ENCODE data around the gene ABHD4. TPM values are rescaled to one million over a fixed set of nuclear protein-coding genes. Genes with fewer than 3 reads are reported as not detected.
"Not testable (repeated sequence)": the region's sequence is repeated elsewhere in the genome, so short reads cannot be mapped to it uniquely, and the experiment has no call there.

Gene ABHD4
- total and polyA plus RNA-seq, 7 donors, result 9.5 to 20.4 (median 18.0) TPM

- WGBS, 2 donors, result 71 to 79% methylated on average over 7 of the region's 7 CpGs
- no peaks in the 10 kb centered on the region for H3K36me3 ChIP-seq
These were observed 29.6 kb downstream of the ABHD4 start for GRCh38 chr14:22627506-22628263.

GRCh38 chr14:22629361-22629760 lies 31.3 kb downstream of the ABHD4 start:
- Histone ChIP-seq H3K4me3 (no peak overlapping the region), H3K9me3 (no peaks in the 10 kb centered on the region), H3K36me3 (no peaks in the 10 kb centered on the region), H3K27ac (no peak overlapping the region), H3K4me1 (no peaks in the 10 kb centered on the region), H3K27me3 (no peaks in the 10 kb centered on the region)
- 66 to 76% methylated on average over 5 of the region's 5 CpGs for WGBS, 2 donors
- intact Hi-C loops (cut with DNase I), result no loop called here
- TF ChIP-seq POLR2AphosphoS5 (IDR thresholded peaks at IDR 0.05) (no peak), CTCF (IDR thresholded peaks at IDR 0.05) (no peak), POLR2A (IDR thresholded peaks at IDR 0.05) (no peak), EP300 (IDR thresholded peaks at IDR 0.05) (no peak)
- no peak for DNase-seq

More at GRCh38 chr14:22627506-22628263, 29.6 kb downstream of the ABHD4 start:
- no peak for TF ChIP-seq CTCF (IDR thresholded peaks at IDR 0.05)
- no peak for TF ChIP-seq POLR2AphosphoS5 (IDR thresholded peaks at IDR 0.05)
- no peak for TF ChIP-seq EP300 (IDR thresholded peaks at IDR 0.05)
- TF ChIP-seq POLR2A (IDR thresholded peaks at IDR 0.05), result no peak
- DNase-seq, result no peak
- Histone ChIP-seq H3K4me3 (no peak overlapping the region), H3K27ac (no peak overlapping the region), H3K27me3 (no peaks in the 10 kb centered on the region), H3K4me1 (no peaks in the 10 kb centered on the region), H3K9me3 (no peaks in the 10 kb centered on the region)
- intact Hi-C loops (cut with DNase I), result no loop called here

GRCh38 chr14:22630066-22630465 lies 32.0 kb downstream of the ABHD4 start:
- intact Hi-C loops (cut with DNase I), result no loop called here
- H3K9me3 ChIP-seq, result no peaks in the 10 kb centered on the region

GRCh38 chr14:22630486-22630885 lies 32.4 kb downstream of the ABHD4 start:
- H3K36me3 ChIP-seq, result no peaks in the 10 kb centered on the region
- intact Hi-C loops (cut with DNase I), result no loop called here
- 76 to 92% methylated on average over 2 of the region's 2 CpGs for WGBS, 2 donors
- H3K9me3 ChIP-seq, result no peaks in the 10 kb centered on the region
- H3K4me1 ChIP-seq, result no peaks in the 10 kb centered on the region
- TF ChIP-seq EP300 (IDR thresholded peaks at IDR 0.05), result no peak
- no peak for TF ChIP-seq POLR2AphosphoS5 (IDR thresholded peaks at IDR 0.05)
- no peak overlapping the region for H3K27ac ChIP-seq
- H3K27me3 ChIP-seq, result no peaks in the 10 kb centered on the region
- DNase-seq, result no peak
- no peak overlapping the region for H3K4me3 ChIP-seq

More at GRCh38 chr14:22630066-22630465, 32.0 kb downstream of the ABHD4 start:
- TF ChIP-seq POLR2AphosphoS5 (IDR thresholded peaks at IDR 0.05), result no peak
- TF ChIP-seq POLR2A (IDR thresholded peaks at IDR 0.05), result no peak
- no peak overlapping the region for H3K27ac ChIP-seq
- 95 to 97% methylated on average over 3 of the region's 3 CpGs for WGBS, 2 donors
- H3K36me3 ChIP-seq, result no peaks in the 10 kb centered on the region
- no peaks in the 10 kb centered on the region for H3K27me3 ChIP-seq
- no peaks in the 10 kb centered on the region for H3K4me1 ChIP-seq
- no peak overlapping the region for H3K4me3 ChIP-seq
- no peak for DNase-seq

GRCh38 chr14:22634233-22634900 lies 36.3 kb downstream of the ABHD4 start:
- no peak for DNase-seq
- WGBS, 2 donors, result 88% methylated on average over 8 of the region's 8 CpGs
- TF ChIP-seq CTCF (IDR thresholded peaks at IDR 0.05) (no peak), EP300 (IDR thresholded peaks at IDR 0.05) (no peak), POLR2A (IDR thresholded peaks at IDR 0.05) (no peak), POLR2AphosphoS5 (IDR thresholded peaks at IDR 0.05) (no peak)
- H3K36me3 ChIP-seq, result no peaks in the 10 kb centered on the region
- no peak overlapping the region for H3K27ac ChIP-seq
- no peaks in the 10 kb centered on the region for H3K9me3 ChIP-seq
- no peaks in the 10 kb centered on the region for H3K27me3 ChIP-seq
- no peak overlapping the region for H3K4me3 ChIP-seq
- intact Hi-C loops (cut with DNase I), result no loop called here
- H3K4me1 ChIP-seq, result no peaks in the 10 kb centered on the region

GRCh38 chr14:22635980-22636379 lies 37.9 kb downstream of the ABHD4 start:
- H3K4me3 ChIP-seq; H3K27ac ChIP-seq; intact Hi-C loops (cut with DNase I); DNase-seq; H3K27me3 ChIP-seq; H3K4me1 ChIP-seq; H3K36me3 ChIP-seq; H3K9me3 ChIP-seq: not testable (repeated sequence)
- 0 to 70% methylated on average over 1 of the region's 1 CpG for WGBS, 2 donors
